ENCODE data around the gene PYDC2. TPM values are rescaled to one million over a fixed set of nuclear protein-coding genes. Genes with fewer than 3 reads are reported as not detected.

Gene PYDC2
- total RNA-seq, 4 donors from 2014 or later, result not detected

DNA sequence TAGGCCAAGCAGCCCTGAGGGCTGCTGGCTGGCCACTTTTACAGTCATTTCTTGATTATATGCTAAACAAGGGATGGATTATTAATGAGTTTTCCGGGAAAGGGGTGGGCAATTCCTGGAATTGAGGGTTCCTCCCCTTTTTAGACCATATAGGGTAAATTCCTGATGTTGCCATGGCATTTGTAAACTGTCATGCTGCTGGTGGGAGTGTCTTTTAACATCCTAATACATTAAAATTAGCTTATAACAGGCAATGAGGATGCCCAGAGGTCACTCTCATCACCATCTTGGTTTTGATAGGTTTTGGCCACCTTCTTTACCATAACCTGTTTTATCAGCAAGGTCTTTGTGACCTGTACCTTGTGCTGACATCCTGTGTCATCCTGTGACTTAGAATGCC lies 11.7 kb upstream of the PYDC2 start:
- no peaks in the 10 kb centered on the region for H3K27me3 ChIP-seq
- intact Hi-C loops (cut with DNase I), result no loop called here
- TF ChIP-seq, protein P1, sequence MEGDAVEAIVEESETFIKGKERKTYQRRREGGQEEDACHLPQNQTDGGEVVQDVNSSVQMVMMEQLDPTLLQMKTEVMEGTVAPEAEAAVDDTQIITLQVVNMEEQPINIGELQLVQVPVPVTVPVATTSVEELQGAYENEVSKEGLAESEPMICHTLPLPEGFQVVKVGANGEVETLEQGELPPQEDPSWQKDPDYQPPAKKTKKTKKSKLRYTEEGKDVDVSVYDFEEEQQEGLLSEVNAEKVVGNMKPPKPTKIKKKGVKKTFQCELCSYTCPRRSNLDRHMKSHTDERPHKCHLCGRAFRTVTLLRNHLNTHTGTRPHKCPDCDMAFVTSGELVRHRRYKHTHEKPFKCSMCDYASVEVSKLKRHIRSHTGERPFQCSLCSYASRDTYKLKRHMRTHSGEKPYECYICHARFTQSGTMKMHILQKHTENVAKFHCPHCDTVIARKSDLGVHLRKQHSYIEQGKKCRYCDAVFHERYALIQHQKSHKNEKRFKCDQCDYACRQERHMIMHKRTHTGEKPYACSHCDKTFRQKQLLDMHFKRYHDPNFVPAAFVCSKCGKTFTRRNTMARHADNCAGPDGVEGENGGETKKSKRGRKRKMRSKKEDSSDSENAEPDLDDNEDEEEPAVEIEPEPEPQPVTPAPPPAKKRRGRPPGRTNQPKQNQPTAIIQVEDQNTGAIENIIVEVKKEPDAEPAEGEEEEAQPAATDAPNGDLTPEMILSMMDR (IDR thresholded peaks at IDR 0.05), result no peak
- TF ChIP-seq POLR2A (IDR thresholded peaks at IDR 0.05), result no peak
- no peak overlapping the region for H3K27ac ChIP-seq
- DNase-seq, result no peak
- WGBS, 2 donors, result 9 to 33% methylated on average over 1 of the region's 1 CpG
- H3K4me1 ChIP-seq, result no peaks in the 10 kb centered on the region
- H3K4me3 ChIP-seq, result no peak overlapping the region
- no peaks in the 10 kb centered on the region for H3K9me3 ChIP-seq
- no peaks in the 10 kb centered on the region for H3K36me3 ChIP-seq

DNA sequence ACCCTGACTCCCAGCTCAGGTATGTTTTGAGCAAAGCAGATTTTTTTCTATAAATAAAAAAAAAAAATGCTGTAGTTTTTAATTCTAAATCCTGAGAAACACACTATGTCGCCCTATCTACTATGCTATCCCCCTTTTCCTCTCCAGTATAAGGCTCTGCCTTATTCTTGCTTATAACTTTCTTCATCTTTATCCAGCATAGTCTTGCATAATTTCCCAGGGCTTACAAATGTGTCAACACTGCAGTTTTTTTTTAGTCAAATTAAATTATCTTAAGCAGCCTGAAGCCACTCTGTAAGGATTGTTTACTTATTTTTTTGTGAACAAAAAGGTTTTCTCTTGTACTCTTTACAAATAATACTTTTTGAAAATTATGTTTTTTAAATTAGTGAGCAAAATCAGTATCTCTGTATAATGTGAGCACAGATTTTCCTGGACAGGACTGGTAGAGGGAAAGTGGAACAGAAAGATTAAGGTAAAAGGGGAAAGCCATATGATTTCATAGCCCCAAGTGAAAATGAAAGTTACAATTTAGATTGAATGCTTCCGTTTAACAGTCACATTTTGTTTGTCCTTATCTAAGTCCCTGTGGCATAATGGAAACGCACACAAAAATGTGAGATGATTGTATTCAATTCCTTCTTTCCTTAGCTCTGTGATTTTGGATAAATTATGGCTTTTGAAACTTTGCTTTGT lies 5.6 kb upstream of the PYDC2 start:
- no peaks in the 10 kb centered on the region for H3K36me3 ChIP-seq
- no peak overlapping the region for H3K4me3 ChIP-seq
- intact Hi-C loops (cut with DNase I), result no loop called here
- no peak for DNase-seq
- no peak overlapping the region for H3K27ac ChIP-seq
- H3K4me1 ChIP-seq, result no peaks in the 10 kb centered on the region
- TF ChIP-seq, protein P1 (IDR thresholded peaks at IDR 0.05), result no peak
- TF ChIP-seq POLR2A (IDR thresholded peaks at IDR 0.05), result no peak
- H3K27me3 ChIP-seq, result no peaks in the 10 kb centered on the region
- H3K9me3 ChIP-seq, result no peaks in the 10 kb centered on the region
- WGBS, 2 donors, result 13 to 22% methylated on average over 3 of the region's 3 CpGs

DNA sequence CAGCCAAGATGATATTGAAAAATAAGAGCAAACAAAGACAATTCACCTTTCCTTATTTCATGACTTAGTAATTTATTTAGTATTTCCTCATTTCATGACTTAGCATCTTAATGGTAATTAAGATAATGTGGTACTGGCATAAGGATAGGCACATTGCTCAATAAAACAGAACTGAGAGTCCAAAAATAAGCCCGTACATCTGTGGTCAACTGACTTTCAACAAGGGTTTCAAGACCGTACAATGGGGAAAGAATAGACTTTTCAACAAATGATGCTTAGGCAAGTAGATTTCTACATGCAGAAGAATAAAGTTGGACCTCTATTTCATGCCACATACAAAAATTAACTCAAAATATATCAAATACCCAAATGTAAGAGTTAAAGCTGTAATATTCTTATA lies 603 bp upstream of the PYDC2 start:
- 77 to 82% methylated on average over 2 of the region's 2 CpGs for WGBS, 2 donors
- Histone ChIP-seq H3K9me3 (no peaks in the 10 kb centered on the region), H3K27ac (no peak overlapping the region), H3K4me1 (no peaks in the 10 kb centered on the region), H3K36me3 (no peaks in the 10 kb centered on the region), H3K27me3 (no peaks in the 10 kb centered on the region), H3K4me3 (no peak overlapping the region)
- intact Hi-C loops (cut with DNase I), result no loop called here
- no peak for DNase-seq
- no peak for TF ChIP-seq POLR2A (IDR thresholded peaks at IDR 0.05)
- TF ChIP-seq, protein P1 (IDR thresholded peaks at IDR 0.05), result no peak

DNA sequence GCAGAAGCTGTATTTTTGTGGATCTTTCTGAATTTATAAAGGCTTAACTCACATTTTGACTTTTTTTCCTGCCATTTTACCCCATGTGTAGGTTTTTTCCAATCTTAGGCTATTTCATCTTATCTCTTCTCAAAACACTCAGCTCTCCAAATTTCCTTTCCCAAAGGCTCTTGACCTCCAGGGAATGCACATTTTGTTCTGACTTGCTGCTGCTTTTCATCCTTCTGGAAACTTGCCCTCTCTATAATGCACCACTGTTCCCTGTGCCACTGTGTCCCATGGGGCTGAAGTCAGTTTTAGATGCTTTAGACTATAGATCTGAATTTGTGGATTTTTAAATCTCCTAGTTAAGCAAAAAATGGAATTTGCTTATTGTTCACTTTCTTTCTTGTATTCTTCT lies 9.1 kb downstream of the PYDC2 start:
- Histone ChIP-seq H3K9me3 (no peaks in the 10 kb centered on the region), H3K27ac (no peak overlapping the region), H3K4me3 (no peak overlapping the region), H3K27me3 (no peaks in the 10 kb centered on the region), H3K4me1 (no peaks in the 10 kb centered on the region), H3K36me3 (no peaks in the 10 kb centered on the region)
- TF ChIP-seq, protein P1 (IDR thresholded peaks at IDR 0.05), result no peak
- TF ChIP-seq POLR2A (IDR thresholded peaks at IDR 0.05), result no peak
- DNase-seq, result no peak
- intact Hi-C loops (cut with DNase I), result no loop called here

DNA sequence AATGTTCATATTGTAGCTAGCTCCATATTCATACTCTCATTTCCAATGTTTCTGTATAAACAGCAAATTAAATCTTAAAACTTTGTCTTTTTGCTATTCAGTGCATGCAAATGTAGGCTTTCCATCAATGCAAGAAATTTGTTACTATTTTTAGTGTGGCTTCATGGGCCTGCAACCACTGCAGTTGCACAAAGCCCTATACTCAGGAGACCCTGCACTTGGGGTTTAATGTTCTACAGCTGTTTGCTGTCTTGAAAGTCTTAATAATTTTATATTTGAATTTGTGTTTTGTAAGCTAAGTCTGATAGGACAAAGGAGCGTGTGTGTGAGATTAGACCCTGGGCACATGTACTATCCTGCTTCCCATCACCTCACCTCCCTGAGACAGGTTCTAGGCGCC lies 9.6 kb downstream of the PYDC2 start:
- intact Hi-C loops (cut with DNase I), result no loop called here
- 73% methylated on average over 2 of the region's 2 CpGs for WGBS, 2 donors
- no peak for TF ChIP-seq POLR2A (IDR thresholded peaks at IDR 0.05)
- TF ChIP-seq, protein P1 (IDR thresholded peaks at IDR 0.05), result no peak
- Histone ChIP-seq H3K4me3 (no peak overlapping the region), H3K9me3 (no peaks in the 10 kb centered on the region), H3K4me1 (no peaks in the 10 kb centered on the region), H3K27me3 (no peaks in the 10 kb centered on the region), H3K27ac (no peak overlapping the region), H3K36me3 (no peaks in the 10 kb centered on the region)
- DNase-seq, result no peak
